GM21825 (cell line): ENCODE measurements around the gene PLOD2.

Experiments
- ATAC-seq: cut with Tn5 transposase; IDR thresholded peaks from one replicate; pipeline ENCODE4 v1.9.1; 2021; ENCODE audit warnings: mild to moderate bottlenecking, moderate library complexity; ENCODE audit not compliant: unreplicated experiment

PLOD2 gene

GRCh38 chr3:146102885-146103284, 58.1 kb downstream of the PLOD2 start:
- ATAC-seq = no peak

- ATAC-seq = no peak
Measured at GRCh38 chr3:146101538-146101937, 59.4 kb downstream of the PLOD2 start.

GRCh38 chr3:146100825-146101444, 60.0 kb downstream of the PLOD2 start:
- no peak for ATAC-seq

GRCh38 chr3:146100180-146100579, 60.8 kb downstream of the PLOD2 start:
- ATAC-seq = no peak

DNA sequence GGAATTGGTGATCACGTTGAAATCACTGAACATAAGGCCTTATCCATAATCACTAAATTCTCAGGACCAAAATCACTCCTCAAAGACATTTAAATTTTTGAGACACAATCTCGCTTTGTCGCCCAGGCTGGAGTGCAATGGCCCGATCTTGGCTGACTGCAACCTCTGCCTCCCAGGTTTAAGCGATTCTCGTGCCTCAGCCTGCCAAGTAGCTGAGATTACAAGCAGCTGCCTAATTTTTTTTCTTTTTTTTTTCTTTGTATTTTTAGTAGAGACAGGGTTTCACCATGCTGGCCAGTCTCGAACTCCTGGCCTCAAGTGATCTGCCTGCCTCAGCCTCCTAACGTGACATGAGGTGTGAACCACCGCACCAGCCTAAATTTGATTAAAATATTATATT, 61.7 kb downstream of the PLOD2 start:
- no peak for ATAC-seq

DNA sequence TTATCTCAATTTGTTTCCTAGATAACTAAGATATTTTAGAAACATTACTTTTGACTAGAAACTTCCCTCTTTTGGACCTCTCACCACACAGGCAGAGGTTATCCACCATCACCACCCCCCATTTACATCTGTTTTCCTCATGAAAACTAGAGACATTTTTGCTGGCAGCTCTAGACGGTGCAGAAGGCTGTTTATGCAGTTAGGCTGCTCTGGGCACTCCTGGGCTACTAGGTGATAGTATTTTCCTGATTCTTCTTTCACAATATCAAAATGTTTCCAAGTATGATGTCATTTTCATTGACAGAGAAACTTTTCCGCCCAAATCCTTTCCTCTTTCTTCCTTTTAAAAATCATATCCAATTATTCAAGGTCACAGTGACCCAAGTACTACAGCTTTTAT, 67.1 kb downstream of the PLOD2 start:
- ATAC-seq = no peak

DNA sequence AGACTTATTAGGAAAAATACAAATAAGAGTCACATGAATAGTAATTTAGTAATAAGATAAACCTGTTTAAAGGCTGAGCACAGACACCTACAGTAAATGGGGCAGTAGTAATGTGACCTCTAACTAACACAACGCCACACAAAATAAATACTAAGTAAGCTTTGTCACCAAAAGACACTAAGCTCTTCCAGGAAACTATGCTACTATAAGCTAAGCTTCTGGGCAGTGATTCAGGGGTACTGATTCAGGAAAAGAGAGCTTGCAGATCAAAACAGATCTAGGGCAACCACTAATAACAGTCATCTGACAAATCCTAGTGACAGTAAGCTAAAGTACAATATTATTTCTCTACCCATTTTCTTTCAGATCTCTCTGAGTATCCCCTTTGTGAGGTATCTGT, 68.8 kb downstream of the PLOD2 start:
- no peak for ATAC-seq

DNA sequence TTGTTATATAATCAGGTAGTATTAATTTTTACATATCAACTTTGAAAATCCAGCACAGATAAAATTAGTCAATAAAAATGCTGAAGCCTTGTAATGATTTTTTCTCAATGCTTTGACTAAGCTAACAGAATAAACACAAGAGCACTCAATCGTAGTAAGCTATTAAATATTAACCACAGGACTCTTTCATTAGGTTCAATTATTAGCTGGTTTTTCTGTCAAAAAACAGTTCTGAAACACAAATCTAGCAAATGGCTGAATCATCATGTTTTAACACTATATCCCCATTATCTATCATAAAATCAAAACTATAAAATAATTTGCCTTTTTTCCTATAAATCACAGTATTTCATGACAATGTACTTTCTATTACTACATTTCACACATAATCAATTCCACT, 69.6 kb downstream of the PLOD2 start:
- ATAC-seq = no peak

DNA sequence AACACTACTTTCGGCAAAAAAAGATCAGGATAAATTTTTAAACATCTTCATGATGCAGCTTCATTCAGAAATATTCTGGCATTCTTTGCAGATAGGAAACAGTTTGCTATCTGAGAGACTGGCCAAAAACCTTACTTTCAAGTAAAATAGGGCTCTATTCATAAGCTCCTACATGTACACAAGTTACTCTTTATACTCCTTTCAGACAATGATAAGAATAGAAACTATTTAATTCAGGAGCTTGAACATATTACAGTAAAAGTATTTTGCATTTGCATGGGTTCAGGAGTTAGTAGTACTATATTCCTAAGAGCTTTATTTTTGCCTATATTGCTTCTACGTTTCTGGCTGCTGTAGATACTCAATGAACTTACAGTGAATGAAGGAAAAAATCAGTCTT, 70.5 kb downstream of the PLOD2 start:
- no peak for ATAC-seq

- ATAC-seq = no peak
Measured at GRCh38 chr3:146088840-146089239, 72.1 kb downstream of the PLOD2 start.

- ATAC-seq = no peak
Measured at GRCh38 chr3:146087116-146087515, 73.9 kb downstream of the PLOD2 start.

- no peak for ATAC-seq
Measured at GRCh38 chr3:146086211-146086610, 74.8 kb downstream of the PLOD2 start.

DNA sequence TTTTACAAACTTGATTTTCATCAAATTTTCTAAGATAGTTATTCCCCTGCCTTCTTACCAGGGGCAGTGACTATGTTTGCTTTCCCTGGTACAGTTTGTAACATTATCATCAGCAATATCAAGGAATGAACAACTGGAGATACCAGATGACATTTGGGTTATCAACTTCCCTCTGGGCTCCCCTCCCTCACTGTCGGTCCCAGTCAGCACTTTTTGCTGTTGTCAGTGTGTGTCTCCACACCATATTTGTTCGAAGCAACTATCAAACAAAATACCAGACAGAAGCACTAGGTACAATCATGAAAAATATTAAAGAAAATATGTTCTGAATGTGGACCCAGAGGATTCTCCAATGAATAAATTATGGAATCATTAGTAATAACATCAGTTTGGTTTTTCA, 75.3 kb downstream of the PLOD2 start:
- ATAC-seq = no peak

DNA sequence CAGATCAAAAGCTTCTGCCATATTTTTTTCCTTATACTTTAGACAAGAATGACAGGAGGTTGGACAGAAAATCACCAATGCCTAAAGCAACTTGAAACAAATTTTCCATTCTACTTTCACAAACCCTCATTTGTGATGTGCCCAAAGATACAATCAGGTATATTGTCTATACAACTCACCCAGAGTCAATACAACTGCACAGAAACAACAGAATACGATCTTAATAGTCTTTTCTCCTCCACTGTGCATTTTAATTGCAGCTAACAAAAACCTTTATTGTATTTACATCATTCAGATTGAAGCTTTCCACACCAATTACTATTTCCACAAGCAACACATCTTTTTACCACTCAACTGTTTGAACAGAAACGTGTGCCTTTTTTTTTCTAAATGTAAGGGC, 80.4 kb downstream of the PLOD2 start:
- no peak for ATAC-seq

DNA sequence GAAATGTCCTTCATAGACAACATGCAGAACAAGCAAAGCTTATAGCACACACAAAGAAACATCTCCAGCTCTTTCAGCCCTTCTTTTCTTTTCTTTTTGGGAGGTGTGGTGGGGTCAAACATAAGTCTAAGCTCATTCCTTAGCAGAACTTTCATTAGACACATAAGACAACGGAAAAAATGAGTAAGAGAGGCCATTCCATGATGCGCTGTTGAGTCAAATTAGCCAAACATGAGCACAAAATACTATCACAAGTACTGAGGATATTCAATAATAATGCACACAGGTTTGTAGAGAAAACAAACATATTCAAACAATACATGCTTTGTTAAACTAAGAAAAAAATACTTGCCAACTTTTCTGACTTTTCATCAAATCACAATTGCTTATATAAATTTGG, 83.0 kb downstream of the PLOD2 start:
- no peak for ATAC-seq

DNA sequence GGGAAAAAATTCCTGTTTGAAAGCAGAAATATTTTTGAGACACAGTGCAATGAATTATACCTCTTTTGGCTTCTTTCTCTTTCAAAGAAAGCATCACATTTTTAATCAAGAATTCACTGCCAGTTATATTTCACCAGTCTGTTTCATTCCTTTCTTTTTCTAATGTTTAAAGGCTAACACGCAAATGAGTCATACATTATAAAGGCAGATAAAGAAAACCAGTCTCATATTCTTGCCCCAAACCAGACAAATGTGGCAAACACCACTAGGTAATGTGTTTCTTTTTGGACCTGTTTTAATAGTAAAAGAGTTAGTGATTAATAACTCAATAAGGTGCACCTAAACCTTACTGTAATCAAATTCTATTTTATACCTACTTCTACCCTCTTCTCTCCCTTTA, 83.8 kb downstream of the PLOD2 start:
- no peak for ATAC-seq

- ATAC-seq = no peak
Measured at GRCh38 chr3:146072824-146073223, 88.2 kb downstream of the PLOD2 start.

- ATAC-seq = no peak
Measured at GRCh38 chr3:146072061-146072460, 88.9 kb downstream of the PLOD2 start.

GRCh38 chr3:146071632-146072031, 89.4 kb downstream of the PLOD2 start:
- no peak for ATAC-seq

- ATAC-seq = no peak
Measured at GRCh38 chr3:146067048-146067447, 93.9 kb downstream of the PLOD2 start.

- ATAC-seq = no peak
Measured at GRCh38 chr3:146065573-146066006, 95.4 kb downstream of the PLOD2 start.

DNA sequence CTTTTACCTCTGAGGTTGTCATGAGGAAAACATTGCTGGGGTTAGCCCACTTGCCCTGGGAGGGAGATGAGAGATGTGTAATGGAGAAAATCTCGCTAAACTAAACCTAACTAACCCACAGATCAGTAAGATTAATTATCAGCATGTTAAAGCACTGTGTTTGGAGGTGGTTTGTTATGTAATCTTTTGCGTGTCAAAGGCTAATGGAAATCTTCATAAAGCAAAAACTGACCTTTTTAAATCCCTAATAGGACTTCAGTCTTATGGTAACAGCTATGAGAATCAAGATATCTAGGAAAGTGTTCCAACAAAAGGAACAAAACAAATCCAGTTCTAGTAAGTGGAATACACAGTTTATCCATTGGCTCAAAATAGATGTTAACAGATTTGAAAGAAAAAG, 102.7 kb downstream of the PLOD2 start:
- ATAC-seq = no peak

DNA sequence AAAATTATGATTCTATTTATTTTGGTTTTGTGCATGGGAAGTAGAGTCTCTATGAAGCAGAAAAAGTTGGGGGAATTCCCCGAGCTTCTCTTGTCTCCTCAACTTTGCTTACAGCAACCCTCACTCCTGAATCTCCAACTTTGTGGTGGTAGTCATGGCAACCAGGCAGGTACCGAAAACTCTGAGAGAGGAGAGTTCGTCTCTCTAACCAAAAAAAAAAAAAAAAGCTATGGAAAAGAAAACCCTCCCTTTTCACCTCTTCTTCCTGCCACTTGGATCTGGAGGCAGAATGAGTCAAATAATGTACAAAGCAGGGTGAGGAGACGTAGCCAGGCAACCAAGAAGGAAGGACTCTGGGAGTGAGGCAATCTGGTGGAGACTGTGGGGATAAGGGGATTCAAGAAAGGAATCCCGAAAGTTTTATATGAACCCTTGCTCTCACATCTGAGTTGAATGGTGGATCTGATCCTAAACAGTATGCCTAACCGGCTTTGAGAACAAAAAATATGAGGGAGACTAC, 108.1 kb downstream of the PLOD2 start:
- no peak for ATAC-seq
